Measurements from ENCODE around the gene BCL7A. TPM values are rescaled to one million over a fixed set of nuclear protein-coding genes. Genes with fewer than 3 reads are reported as not detected.
A peak's percentile ranks its signal among the peaks of the same experiment; 100 is the strongest.

Gene BCL7A
- total and polyA plus RNA-seq, 11 donors, result 4.0 to 22.1 (median 14.3) TPM

- DNase-seq, result no peak
- Histone ChIP-seq H3K36me3 (no peaks in the 10 kb centered on the region), H3K4me3 (no peak overlapping the region), H3K27ac (peak overlapping the region in 4 of 12 donors; percentile 58 to 83 (median 71)), H3K9me3 (no peaks in the 10 kb centered on the region), H3K4me1 (peaks cover 0 to 42% (median 16%) of the 10 kb centered on the region in 12 donors), H3K27me3 (no peaks in the 10 kb centered on the region)
- ATAC-seq, result peak in 2 of 4 donors; percentile 7 to 35
- 79 to 83% (median 81%) methylated on average over 12 of the region's 12 CpGs for WGBS, 4 donors
- TF ChIP-seq CTCF (IDR thresholded peaks at IDR 0.05), result no peak
- no peak for TF ChIP-seq POLR2A (IDR thresholded peaks at IDR 0.05)
- intact Hi-C loops (cut with DNase I), result loop anchor here in 3 of 10 donors (5.0 to 10.0 kb wide), 3 partner anchors 71 to 111 kb away; partner anchors contain the start of gene CFAP251 (in 1 of the 3)
These were observed 6.7 kb downstream of the BCL7A start for GRCh38 chr12:122028165-122028904.

- H3K4me1 ChIP-seq, result peaks cover 0 to 35% (median 10%) of the 10 kb centered on the region in 12 donors
- DNase-seq, result no peak
- 85 to 89% (median 87%) methylated on average over 21 to 23 of the region's 23 CpGs for WGBS, 4 donors
- H3K4me3 ChIP-seq, result no peak overlapping the region
- no peak for TF ChIP-seq CTCF (IDR thresholded peaks at IDR 0.05)
- TF ChIP-seq POLR2A (IDR thresholded peaks at IDR 0.05), result no peak
- H3K9me3 ChIP-seq, result no peaks in the 10 kb centered on the region
- no peak for ATAC-seq
- intact Hi-C loops (cut with DNase I), result loop anchor here in 3 of 10 donors (5.0 to 10.0 kb wide), 3 partner anchors 72 to 112 kb away; partner anchors contain the start of gene CFAP251 (in 1 of the 3)
- peaks cover 0 to 1% (median 0%) of the 10 kb centered on the region in 9 donors for H3K36me3 ChIP-seq
- peak overlapping the region in 9 of 12 donors; percentile 58 to 84 (median 76) for H3K27ac ChIP-seq
- no peaks in the 10 kb centered on the region for H3K27me3 ChIP-seq
These were observed 7.3 kb downstream of the BCL7A start for GRCh38 chr12:122028905-122029560.

- peak; percentile 60 to 76 (median 72) for ATAC-seq
- Histone ChIP-seq H3K27me3 (no peaks in the 10 kb centered on the region), H3K27ac (peak overlapping the region in 11 of 12 donors; percentile 14 to 84 (median 68)), H3K36me3 (peaks cover 0 to 3% (median 0%) of the 10 kb centered on the region in 9 donors), H3K9me3 (no peaks in the 10 kb centered on the region), H3K4me3 (peak overlapping the region in 1 of 12 donors; percentile 6), H3K4me1 (peaks cover 0 to 28% (median 6%) of the 10 kb centered on the region in 12 donors)
- intact Hi-C loops (cut with DNase I), result loop anchor here in 4 of 10 donors (5.0 to 10.0 kb wide), 3 partner anchors 73 to 113 kb away; partner anchors contain the start of gene CFAP251 (in 2 of the 4)
- TF ChIP-seq CTCF (IDR thresholded peaks at IDR 0.05) (no peak), POLR2A (IDR thresholded peaks at IDR 0.05) (no peak)
- 61 to 68% (median 66%) methylated on average over 20 to 28 of the region's 28 CpGs for WGBS, 4 donors
- peak in 4 of 5 donors; percentile 39 to 79 (median 76) for DNase-seq
These were observed 8.1 kb downstream of the BCL7A start for GRCh38 chr12:122029620-122030423.

All from heart left ventricle (tissue), 16 donors.